Body of pancreas (tissue), 4 donors: ENCODE data around the gene ILF2. TPM values are rescaled to one million over a fixed set of nuclear protein-coding genes. Genes with fewer than 3 reads are reported as not detected.

Experiments
- ATAC-seq: fragments of 150-250 bp; one replicate; pipeline ENCODE4 v1.9.1; 2016
- DNase-seq, 4 donors: peaks; one replicate each; pipeline ENCODE4 v3.0.0-alpha.2; 2019
- H3K27ac ChIP-seq, 4 donors: fragments of 200-600 bp; sonication (generic); 1 replicate in 3 of 4; 2 replicates in 1 of 4; pipeline versions ENCODE4 v1.5.1 to v1.6.1; 2016 to 2019; ENCODE audit warnings: mild to moderate bottlenecking in 1 of 4, mixed read lengths in 1 of 4, moderate library complexity in 1 of 4
- H3K27me3 ChIP-seq, 2 donors: fragments of 200-600 bp; sonication (generic); one replicate each; pipeline ENCODE4 v1.6.0; 2016; ENCODE audit warnings: mild to moderate bottlenecking in 1 of 2
- H3K36me3 ChIP-seq, 2 donors: fragments of 200-600 bp; sonication (generic); replicated peaks in 1 of 2; 2 replicates each; pipeline ENCODE4 v1.5.1; 2016; ENCODE audit warnings: low read depth in 2 of 2; ENCODE audit not compliant: insufficient read depth in 1 of 2
- H3K4me1 ChIP-seq: fragments of 200-600 bp; sonication (generic); one replicate; pipeline ENCODE4 v1.6.0; 2016
- H3K4me3 ChIP-seq, 2 donors: fragments of 200-600 bp; sonication (generic); 1 replicate in 1 of 2; 2 replicates in 1 of 2; pipeline ENCODE4 v1.5.1; 2016 to 2019
- H3K9me3 ChIP-seq, 3 donors: fragments of 200-600 bp; sonication (generic); 1 replicate in 2 of 3; 2 replicates in 1 of 3; pipeline ENCODE4 v1.5.1; 2016
- POLR2A ChIP-seq, 3 donors: fragments of 450-650 bp; IDR thresholded peaks; one replicate each; pipeline ENCODE4 v1.6.1; 2016; ENCODE audit warnings: antibody characterized with exemption in 3 of 3, mild to moderate bottlenecking in 2 of 3
- WGBS, 2 donors: methylation state at CpG; one replicate each; pipeline ENCODE4 v1.1.5; 2017; 5-methylcytosine and 5-hydroxymethylcytosine counted together
- intact Hi-C: fragments of 100-400 bp; cut with DNase I; formaldehyde crosslinking; loops from one replicate; pipeline ENCODE4 v1.15.1; 2023
- total RNA-seq, 2 donors: library from RNA; depleted of rRNA; stranded (reverse); fragments of >200 nt; gene quantifications; one replicate each; pipeline ENCODE4 v1.1.0, GENCODE V29; 2016
- TF ChIP-seq, protein P1 (sequence below), 7 experiments: fragments of 450-650 bp in 4 of 7; fragments of 200-600 bp in 3 of 7; sonication (generic) in 3 of 7; IDR thresholded peaks; one replicate each; pipeline ENCODE4 v1.5.1; 2016 to 2019; ENCODE audit warnings: antibody characterized with exemption in 7 of 7

ILF2 gene
- total RNA-seq, 2 donors from 2014 or later: 57.7 to 59.1 TPM

DNA sequence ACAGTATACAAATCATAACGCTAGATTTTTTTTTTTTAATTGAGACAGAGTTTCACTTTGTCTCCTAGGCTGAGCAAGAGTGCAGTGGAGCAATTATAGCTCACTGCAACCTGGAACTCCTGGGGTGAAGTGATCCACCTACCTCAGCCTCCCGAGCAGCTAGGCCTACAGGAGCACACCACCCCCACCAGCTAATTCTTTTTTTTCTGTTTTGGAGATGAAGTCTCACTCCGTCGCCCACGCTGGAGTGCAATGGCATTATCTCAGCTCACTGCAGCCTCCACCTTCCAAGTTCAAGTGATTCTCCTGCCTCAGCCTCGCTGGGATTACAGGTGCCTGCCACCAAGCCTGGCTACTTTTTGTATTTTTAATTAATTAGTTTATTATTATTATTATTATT is 29.0 kb upstream of the ILF2 start:
- no peaks in the 10 kb centered on the region for H3K27me3 ChIP-seq
- H3K36me3 ChIP-seq: no peaks in the 10 kb centered on the region
- TF ChIP-seq POLR2A (IDR thresholded peaks at IDR 0.05): no peak
- TF ChIP-seq, protein P1, sequence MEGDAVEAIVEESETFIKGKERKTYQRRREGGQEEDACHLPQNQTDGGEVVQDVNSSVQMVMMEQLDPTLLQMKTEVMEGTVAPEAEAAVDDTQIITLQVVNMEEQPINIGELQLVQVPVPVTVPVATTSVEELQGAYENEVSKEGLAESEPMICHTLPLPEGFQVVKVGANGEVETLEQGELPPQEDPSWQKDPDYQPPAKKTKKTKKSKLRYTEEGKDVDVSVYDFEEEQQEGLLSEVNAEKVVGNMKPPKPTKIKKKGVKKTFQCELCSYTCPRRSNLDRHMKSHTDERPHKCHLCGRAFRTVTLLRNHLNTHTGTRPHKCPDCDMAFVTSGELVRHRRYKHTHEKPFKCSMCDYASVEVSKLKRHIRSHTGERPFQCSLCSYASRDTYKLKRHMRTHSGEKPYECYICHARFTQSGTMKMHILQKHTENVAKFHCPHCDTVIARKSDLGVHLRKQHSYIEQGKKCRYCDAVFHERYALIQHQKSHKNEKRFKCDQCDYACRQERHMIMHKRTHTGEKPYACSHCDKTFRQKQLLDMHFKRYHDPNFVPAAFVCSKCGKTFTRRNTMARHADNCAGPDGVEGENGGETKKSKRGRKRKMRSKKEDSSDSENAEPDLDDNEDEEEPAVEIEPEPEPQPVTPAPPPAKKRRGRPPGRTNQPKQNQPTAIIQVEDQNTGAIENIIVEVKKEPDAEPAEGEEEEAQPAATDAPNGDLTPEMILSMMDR (IDR thresholded peaks at IDR 0.05): no peak
- intact Hi-C loops: no loop called here
- no peak overlapping the region for H3K27ac ChIP-seq
- WGBS, 2 donors: 76 to 85% methylated on average over 6 of the region's 6 CpGs
- no peak overlapping the region for H3K4me3 ChIP-seq
- no peak for DNase-seq
- H3K9me3 ChIP-seq: no peaks in the 10 kb centered on the region
- H3K4me1 ChIP-seq: peaks cover 15% of the 10 kb centered on the region
- no peak for ATAC-seq

DNA sequence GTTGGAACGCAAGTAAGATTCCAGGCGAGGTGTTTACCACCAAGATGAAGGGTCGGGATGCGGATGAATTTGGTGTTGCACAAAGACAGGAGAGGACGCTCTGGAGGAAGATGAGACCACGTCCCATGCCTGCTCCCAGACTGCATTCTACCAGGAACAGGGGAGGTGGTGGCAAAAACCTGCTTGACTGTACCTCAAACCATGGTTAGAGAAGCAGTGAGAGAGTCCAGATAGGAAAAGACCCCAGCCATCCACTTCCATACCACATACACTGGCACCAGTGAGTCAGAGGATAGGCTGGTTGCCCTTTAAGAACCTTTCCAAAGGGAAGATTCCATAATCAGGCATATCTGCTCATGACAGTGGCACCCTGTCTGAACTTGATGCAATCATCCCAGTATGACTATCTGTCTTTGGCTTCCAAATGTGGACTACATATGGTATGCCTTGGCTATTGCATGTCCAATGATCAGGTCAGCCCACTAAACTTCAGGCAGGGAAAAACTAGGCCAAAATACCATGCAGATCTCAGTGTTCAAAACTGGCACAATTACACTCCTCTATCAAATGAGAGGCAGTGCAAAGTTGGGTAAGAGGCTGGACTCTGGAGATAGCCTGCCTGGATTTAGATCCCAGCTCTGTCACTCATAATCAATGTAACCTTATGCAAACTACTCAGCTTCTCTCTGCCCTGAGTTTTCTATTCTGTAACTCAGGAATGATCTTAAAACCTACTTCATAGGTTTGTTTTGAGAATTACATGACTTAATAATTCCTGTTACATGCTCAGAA is 28.3 kb upstream of the ILF2 start:
- peak overlapping the region in 2 of 4 donors; percentile 9 to 85 for H3K27ac ChIP-seq
- no peak overlapping the region for H3K4me3 ChIP-seq
- whole genome bisulfite sequencing, 2 donors: 80 to 81% methylated on average over 6 of the region's 6 CpGs
- ATAC-seq (no peak), DNase-seq (no peak)
- H3K36me3 ChIP-seq: no peaks in the 10 kb centered on the region
- intact Hi-C loops: no loop called here
- H3K4me1 ChIP-seq: peaks cover 15% of the 10 kb centered on the region
- H3K27me3 ChIP-seq: no peaks in the 10 kb centered on the region
- TF ChIP-seq, protein P1 (IDR thresholded peaks at IDR 0.05): no peak
- TF ChIP-seq POLR2A (IDR thresholded peaks at IDR 0.05): no peak
- no peaks in the 10 kb centered on the region for H3K9me3 ChIP-seq

DNA sequence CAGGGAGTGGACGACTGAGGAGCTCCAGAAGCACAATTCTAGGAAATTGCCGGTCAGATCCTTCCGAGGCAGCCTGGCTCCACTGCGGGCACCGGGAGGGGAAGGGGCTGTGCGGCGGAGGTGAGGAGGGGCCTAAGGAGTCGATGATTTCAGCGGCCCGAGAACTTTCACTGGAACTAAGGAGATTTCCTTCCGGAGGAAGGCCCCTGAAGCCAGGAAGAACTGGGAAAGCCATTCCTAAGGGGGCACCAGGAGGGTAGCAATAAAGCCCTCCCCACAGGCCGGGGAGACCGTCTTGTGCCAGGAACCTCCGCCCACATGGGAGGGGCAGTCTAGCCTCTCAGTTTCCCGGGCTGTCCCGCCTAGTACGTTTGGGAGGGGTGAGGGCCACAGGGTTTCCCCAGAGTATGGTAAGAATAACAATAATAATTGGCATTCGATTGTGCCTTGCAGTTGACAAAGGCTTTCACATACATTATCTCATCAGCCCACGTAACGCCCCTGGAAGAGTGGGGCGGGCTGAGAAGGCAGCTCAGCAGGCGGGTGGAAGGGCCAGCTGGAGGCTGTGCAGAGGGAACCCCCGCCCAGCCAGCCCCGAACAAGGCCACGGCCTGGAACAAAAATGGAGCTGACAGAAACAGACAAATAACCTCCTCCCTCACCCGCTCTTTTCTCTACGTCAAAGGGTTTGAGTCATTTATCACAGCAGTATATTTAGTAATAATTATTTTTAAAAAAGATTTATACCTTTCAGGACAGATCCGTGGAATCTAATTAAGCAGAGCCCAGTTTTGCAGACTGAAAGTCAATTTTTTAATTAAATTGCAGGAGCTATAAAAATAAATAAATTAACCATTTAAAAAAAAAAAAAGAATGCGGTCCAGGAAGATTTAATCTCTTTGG is 27.5 kb upstream of the ILF2 start:
- Histone ChIP-seq H3K36me3 (no peaks in the 10 kb centered on the region), H3K27me3 (no peaks in the 10 kb centered on the region), H3K9me3 (no peaks in the 10 kb centered on the region), H3K4me3 (no peak overlapping the region), H3K27ac (peak overlapping the region; percentile 62 to 85 (median 80)), H3K4me1 (peaks cover 15% of the 10 kb centered on the region)
- WGBS, 2 donors: 34 to 48% methylated on average over 28 to 29 of the region's 29 CpGs
- ATAC-seq (peak; percentile 43), DNase-seq (peak; percentile 18 to 25 (median 22))
- TF ChIP-seq, protein P1 (IDR thresholded peaks at IDR 0.05): no peak
- no peak for TF ChIP-seq POLR2A (IDR thresholded peaks at IDR 0.05)
- intact Hi-C loops: no loop called here

DNA sequence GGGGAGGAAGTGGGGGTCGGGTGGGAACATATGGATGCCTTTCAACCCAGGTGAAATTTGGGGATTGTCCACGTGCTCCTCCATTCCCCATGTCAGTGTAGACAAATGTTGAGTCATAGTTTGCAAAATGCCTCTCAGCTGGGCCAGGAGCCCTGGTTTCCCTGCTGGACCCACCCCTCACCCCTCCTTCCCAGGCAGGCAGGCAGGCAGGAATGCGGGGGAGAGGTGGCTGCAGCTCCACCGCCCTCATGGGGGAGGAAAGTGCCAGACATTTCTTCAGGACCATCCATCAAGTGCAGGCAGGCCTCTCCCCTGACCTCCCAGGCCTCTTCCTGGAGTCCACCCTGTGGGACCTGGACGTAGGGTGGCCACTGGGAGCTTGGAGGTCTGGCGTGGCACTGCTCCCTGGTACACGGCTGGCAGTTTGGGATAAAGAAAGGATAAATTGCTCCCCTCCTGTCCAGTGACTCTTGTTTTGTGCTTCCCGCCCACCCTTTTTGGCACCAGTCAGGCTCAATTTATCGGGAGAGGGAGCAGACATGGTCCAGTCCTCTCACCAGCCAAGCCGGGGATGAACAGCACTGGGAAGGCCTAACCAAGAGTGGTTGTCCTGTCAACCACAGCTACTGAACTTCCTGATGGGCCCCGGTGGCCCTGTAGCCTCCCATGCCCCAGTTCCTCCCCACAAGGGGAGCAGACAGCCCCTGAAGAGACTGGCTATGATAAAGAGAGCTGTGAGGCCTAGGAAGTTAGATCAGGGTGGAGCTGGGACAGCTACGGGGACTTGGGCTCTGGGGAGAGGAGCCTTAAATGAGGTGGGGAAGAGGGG is 26.6 kb upstream of the ILF2 start:
- H3K27ac ChIP-seq: peak overlapping the region; percentile 62 to 85 (median 80)
- 64 to 66% methylated on average over 12 of the region's 12 CpGs for WGBS, 2 donors
- intact Hi-C loops: no loop called here
- no peak overlapping the region for H3K4me3 ChIP-seq
- H3K9me3 ChIP-seq: no peaks in the 10 kb centered on the region
- TF ChIP-seq, protein P1 (IDR thresholded peaks at IDR 0.05): no peak
- peak in 2 of 3 donors; percentile 37 to 38 for TF ChIP-seq POLR2A (IDR thresholded peaks at IDR 0.05)
- peaks cover 15% of the 10 kb centered on the region for H3K4me1 ChIP-seq
- H3K36me3 ChIP-seq: no peaks in the 10 kb centered on the region
- DNase-seq (peak; percentile 51 to 75 (median 58)), ATAC-seq (peak; percentile 81)
- no peaks in the 10 kb centered on the region for H3K27me3 ChIP-seq
